Nucleus accumbens (tissue), 56 donors: ENCODE data around the gene SPATC1L.
"Not testable (repeated sequence)": the region's sequence is repeated elsewhere in the genome, so short reads cannot be mapped to it uniquely, and the experiment has no call there.

Experiments used
- DNase-seq, 56 donors: peaks; one replicate each; lab custom pipeline; 2025; lab: John Stamatoyannopoulos, UW

The SPATC1L gene

GRCh38 chr21:46140352-46141003, 43.8 kb downstream of the SPATC1L start:
- DNase-seq = not testable (repeated sequence)

- DNase-seq = no peak
Measured at GRCh38 chr21:46139686-46140085, 44.6 kb downstream of the SPATC1L start.

- DNase-seq = no peak
Measured at GRCh38 chr21:46138383-46138970, 45.8 kb downstream of the SPATC1L start.

DNA sequence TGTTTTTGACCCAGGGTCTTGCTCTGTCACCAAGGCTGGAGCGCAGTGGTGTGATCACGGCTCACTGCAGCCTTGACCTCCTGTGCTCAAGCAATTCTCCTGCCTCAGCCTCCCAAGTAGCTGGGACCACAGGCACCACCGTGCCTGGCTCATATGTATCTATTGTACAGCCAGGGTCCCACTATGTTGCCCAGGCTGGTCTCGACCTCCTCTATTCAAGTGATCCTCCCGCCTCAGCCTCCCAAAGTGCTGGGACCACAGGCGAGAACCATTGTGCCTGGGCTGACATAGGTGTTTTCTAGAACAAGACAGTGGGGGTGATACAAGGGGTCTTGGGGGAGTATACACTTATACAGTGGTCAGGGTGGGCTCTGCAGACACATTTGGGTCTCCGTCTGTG, 46.4 kb downstream of the SPATC1L start:
- no peak for DNase-seq

GRCh38 chr21:46136739-46137349, 47.4 kb downstream of the SPATC1L start:
- no peak for DNase-seq

- no peak for DNase-seq
Measured at GRCh38 chr21:46135782-46136395, 48.4 kb downstream of the SPATC1L start.

DNA sequence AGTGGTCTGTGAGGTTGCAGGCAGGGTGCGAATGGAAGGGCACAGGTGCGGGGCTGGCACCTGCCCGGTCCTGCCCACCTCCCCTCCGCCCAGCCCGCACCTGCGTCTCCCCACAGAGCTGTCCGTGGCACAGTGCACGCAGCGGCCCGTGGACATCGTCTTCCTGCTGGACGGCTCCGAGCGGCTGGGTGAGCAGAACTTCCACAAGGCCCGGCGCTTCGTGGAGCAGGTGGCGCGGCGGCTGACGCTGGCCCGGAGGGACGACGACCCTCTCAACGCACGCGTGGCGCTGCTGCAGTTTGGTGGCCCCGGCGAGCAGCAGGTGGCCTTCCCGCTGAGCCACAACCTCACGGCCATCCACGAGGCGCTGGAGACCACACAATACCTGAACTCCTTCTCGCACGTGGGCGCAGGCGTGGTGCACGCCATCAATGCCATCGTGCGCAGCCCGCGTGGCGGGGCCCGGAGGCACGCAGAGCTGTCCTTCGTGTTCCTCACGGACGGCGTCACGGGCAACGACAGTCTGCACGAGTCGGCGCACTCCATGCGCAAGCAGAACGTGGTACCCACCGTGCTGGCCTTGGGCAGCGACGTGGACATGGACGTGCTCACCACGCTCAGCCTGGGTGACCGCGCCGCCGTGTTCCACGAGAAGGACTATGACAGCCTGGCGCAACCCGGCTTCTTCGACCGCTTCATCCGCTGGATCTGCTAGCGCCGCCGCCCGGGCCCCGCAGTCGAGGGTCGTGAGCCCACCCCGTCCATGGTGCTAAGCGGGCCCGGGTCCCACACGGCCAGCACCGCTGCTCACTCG, 52.2 kb downstream of the SPATC1L start:
- DNase-seq = no peak

- DNase-seq = no peak
Measured at GRCh38 chr21:46131588-46131837, 52.7 kb downstream of the SPATC1L start.

- no peak for DNase-seq
Measured at GRCh38 chr21:46130831-46131587, 53.2 kb downstream of the SPATC1L start.

- DNase-seq = no peak
Measured at GRCh38 chr21:46129846-46130651, 54.2 kb downstream of the SPATC1L start.

GRCh38 chr21:46128933-46129571, 55.2 kb downstream of the SPATC1L start:
- DNase-seq = no peak

GRCh38 chr21:46128106-46128932, 55.9 kb downstream of the SPATC1L start:
- no peak for DNase-seq

DNA sequence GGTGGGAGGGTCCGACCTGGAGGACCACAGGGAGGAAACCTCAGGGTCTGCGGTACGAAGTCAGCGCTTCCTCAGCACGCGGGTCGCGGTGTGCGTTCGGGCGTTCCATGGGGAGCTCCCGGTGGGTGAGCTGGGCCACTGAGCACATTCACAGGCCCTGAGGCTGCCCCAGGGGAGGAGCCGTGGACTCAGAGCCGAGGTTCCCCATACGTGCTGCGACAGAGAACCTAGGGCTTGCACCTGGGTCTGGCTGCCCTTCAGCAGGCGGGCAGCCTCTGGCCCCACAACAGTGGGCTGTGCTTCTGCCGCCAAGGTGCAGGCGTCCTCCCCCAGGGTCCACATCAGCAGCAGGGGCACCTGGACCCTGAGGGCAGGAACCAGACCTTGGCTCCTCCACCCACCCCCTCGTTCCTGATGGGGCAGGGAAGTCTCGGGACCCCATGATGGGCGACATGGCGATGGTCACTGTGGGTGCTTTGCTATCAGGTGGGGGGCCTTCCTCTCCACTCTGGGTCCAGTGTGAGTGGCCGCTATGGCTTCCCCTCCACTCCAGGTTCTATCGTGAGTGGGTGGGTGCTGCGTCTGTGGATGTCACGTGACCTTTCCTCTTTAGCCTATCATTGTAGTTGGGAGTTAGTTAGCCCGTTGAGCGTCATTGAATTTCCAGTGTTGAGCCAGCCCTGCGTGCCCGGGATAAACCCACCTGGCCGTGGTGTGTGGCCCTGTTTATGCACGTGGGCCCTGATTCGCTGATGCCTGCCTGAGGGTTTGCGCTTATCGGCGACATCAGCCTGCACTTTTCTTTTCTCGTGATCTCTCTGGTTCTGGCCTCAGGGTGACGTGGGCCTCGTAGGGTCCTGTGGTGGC, 56.8 kb downstream of the SPATC1L start:
- DNase-seq = no peak

GRCh38 chr21:46126309-46127238, 57.7 kb downstream of the SPATC1L start:
- no peak for DNase-seq

DNA sequence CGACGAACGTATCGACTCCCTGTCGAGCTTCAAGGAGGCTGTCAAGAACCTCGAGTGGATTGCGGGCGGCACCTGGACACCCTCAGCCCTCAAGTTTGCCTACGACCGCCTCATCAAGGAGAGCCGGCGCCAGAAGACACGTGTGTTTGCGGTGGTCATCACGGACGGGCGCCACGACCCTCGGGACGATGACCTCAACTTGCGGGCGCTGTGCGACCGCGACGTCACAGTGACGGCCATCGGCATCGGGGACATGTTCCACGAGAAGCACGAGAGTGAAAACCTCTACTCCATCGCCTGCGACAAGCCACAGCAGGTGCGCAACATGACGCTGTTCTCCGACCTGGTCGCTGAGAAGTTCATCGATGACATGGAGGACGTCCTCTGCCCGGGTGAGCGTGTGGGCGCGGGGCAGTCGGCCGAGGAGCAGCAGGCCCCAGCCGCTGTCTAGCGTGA, 58.4 kb downstream of the SPATC1L start:
- DNase-seq = no peak
